Neural progenitor cell (in vitro differentiated cells): ENCODE data around the gene CHRNA7. TPM values are rescaled to one million over a fixed set of nuclear protein-coding genes. Genes with fewer than 3 reads are reported as not detected.

Source experiments
- DNase-seq: peaks from one replicate; pipeline ENCODE4 v3.0.0-alpha.2; 2016; ENCODE audit warnings: low spot score
- H2AFZ ChIP-seq: fragments of 200-600 bp; sonication (generic); replicated peaks from 2 replicates; pipeline ENCODE4 v1.6.1; 2016; ENCODE audit warnings: antibody characterized with exemption
- H3F3A ChIP-seq: fragments of 200-600 bp; sonication (generic); 2 replicates; pipeline ENCODE4 v1.6.1; 2016; ENCODE audit warnings: antibody characterized with exemption, low read depth
- H3K27ac ChIP-seq: fragments of 200-600 bp; sonication (generic); 2 replicates; pipeline ENCODE4 v1.5.1; 2016; ENCODE audit warnings: mild to moderate bottlenecking
- H3K27me3 ChIP-seq: fragments of 200-600 bp; sonication (generic); 2 replicates; pipeline ENCODE4 v1.6.1; 2016; ENCODE audit warnings: mild to moderate bottlenecking, moderate library complexity
- H3K36me3 ChIP-seq: fragments of 200-600 bp; sonication (generic); 2 replicates; pipeline ENCODE4 v1.5.1; 2016
- H3K4me1 ChIP-seq: fragments of 200-600 bp; sonication (generic); 2 replicates; pipeline ENCODE4 v1.6.1; 2016; ENCODE audit warnings: mixed run types
- H3K4me2 ChIP-seq: fragments of 200-600 bp; sonication (generic); 2 replicates; pipeline ENCODE4 v1.6.1; 2016
- H3K4me3 ChIP-seq: fragments of 200-600 bp; sonication (generic); 2 replicates; pipeline ENCODE4 v1.5.1; 2016
- H3K79me2 ChIP-seq: fragments of 200-600 bp; sonication (generic); 2 replicates; pipeline ENCODE4 v1.6.1; 2016; ENCODE audit warnings: low read depth
- H3K9ac ChIP-seq: fragments of 200-600 bp; sonication (generic); 2 replicates; pipeline ENCODE4 v1.6.1; 2016
- H3K9me3 ChIP-seq: fragments of 200-600 bp; sonication (generic); 2 replicates; pipeline ENCODE4 v1.5.1; 2016; ENCODE audit warnings: low read depth
- H4K20me1 ChIP-seq: fragments of 200-600 bp; sonication (generic); 2 replicates; pipeline ENCODE4 v1.6.1; 2016; ENCODE audit warnings: low read depth
- H3K27ac Mint-ChIP-seq: 3 replicates; pipeline ENCODE4 v1.8.0; 2021; ENCODE audit warnings: mixed read lengths
- H3K27me3 Mint-ChIP-seq: 2 replicates; pipeline ENCODE4 v1.8.0; 2022; ENCODE audit warnings: low read depth, mild to moderate bottlenecking, inconsistent platforms, moderate library complexity, mixed read lengths; ENCODE audit not compliant: insufficient read depth
- H3K36me3 Mint-ChIP-seq: 3 replicates; pipeline ENCODE4 v1.8.0; 2021; ENCODE audit warnings: mixed read lengths
- H3K4me1 Mint-ChIP-seq: 3 replicates; pipeline ENCODE4 v1.8.0; 2021; ENCODE audit warnings: mixed read lengths
- H3K4me3 Mint-ChIP-seq: 3 replicates; pipeline ENCODE4 v1.8.0; 2021; ENCODE audit warnings: mild to moderate bottlenecking, moderate library complexity, mixed read lengths
- H3K9me3 Mint-ChIP-seq: 3 replicates; pipeline ENCODE4 v1.8.0; 2020; ENCODE audit warnings: mixed read lengths
- EZH2 ChIP-seq: fragments of 200-600 bp; sonication (generic); IDR thresholded peaks from 2 replicates; pipeline ENCODE4 v1.6.1; 2017; ENCODE audit warnings: antibody characterized with exemption, mild to moderate bottlenecking, moderate library complexity
- EZH2phosphoT487 ChIP-seq: fragments of 200-600 bp; sonication (generic); IDR thresholded peaks from 2 replicates; pipeline ENCODE4 v1.6.1; 2017; ENCODE audit warnings: antibody characterized with exemption
- total RNA-seq: library from RNA; depleted of rRNA; stranded (reverse); fragments of >200 nt; gene quantifications from 2 replicates; pipeline ENCODE4 v1.2.3, GENCODE V29; 2015; ENCODE audit warnings: low replicate concordance
- TF ChIP-seq, protein P1 (sequence below): fragments of 200-600 bp; sonication (generic); IDR thresholded peaks from 2 replicates; pipeline ENCODE4 v1.5.1; 2017; ENCODE audit warnings: antibody characterized with exemption, mild to moderate bottlenecking

Gene CHRNA7
- total RNA-seq, 1 donor from 2014 or later = 14.0 TPM

DNA sequence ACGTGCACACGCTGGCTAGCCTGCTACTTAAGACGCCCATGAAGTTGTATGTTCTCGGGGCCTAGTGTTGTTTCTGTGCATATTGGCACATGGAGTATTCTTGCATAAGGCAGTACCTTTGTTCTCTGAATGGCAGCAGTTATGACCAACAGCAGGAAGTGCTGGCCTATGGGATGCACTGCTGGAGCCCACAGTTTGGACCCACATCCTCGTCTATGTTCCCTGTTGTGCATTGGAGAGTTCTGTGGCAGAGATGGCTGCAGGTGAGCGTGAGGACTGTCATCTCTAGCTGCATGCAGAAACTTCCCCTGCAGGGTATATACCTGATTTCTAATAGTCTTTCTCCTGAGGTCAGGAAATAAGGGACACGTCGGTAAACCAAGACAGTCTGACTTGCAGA is 81.8 kb downstream of the CHRNA7 start:
- no peaks in the 10 kb centered on the region for H3K9me3 Mint-ChIP-seq
- Histone ChIP-seq H3K36me3 (no peaks in the 10 kb centered on the region), H3K9ac (no peak overlapping the region), H3K4me3 (no peak overlapping the region), H3K4me1 (no peaks in the 10 kb centered on the region), H4K20me1 (no peaks in the 10 kb centered on the region), H3K4me2 (no peak overlapping the region), H2AFZ (no peak overlapping the region), H3K27me3 (no peaks in the 10 kb centered on the region), H3F3A (no peaks in the 10 kb centered on the region), H3K79me2 (no peaks in the 10 kb centered on the region), H3K9me3 (no peaks in the 10 kb centered on the region), H3K27ac (no peak overlapping the region)
- no peaks in the 10 kb centered on the region for H3K4me1 Mint-ChIP-seq
- no peak overlapping the region for H3K27ac Mint-ChIP-seq
- DNase-seq = no peak
- H3K4me3 Mint-ChIP-seq = no peak overlapping the region
- TF ChIP-seq EZH2phosphoT487 (no peak), EZH2 (no peak)
- TF ChIP-seq, protein P1, sequence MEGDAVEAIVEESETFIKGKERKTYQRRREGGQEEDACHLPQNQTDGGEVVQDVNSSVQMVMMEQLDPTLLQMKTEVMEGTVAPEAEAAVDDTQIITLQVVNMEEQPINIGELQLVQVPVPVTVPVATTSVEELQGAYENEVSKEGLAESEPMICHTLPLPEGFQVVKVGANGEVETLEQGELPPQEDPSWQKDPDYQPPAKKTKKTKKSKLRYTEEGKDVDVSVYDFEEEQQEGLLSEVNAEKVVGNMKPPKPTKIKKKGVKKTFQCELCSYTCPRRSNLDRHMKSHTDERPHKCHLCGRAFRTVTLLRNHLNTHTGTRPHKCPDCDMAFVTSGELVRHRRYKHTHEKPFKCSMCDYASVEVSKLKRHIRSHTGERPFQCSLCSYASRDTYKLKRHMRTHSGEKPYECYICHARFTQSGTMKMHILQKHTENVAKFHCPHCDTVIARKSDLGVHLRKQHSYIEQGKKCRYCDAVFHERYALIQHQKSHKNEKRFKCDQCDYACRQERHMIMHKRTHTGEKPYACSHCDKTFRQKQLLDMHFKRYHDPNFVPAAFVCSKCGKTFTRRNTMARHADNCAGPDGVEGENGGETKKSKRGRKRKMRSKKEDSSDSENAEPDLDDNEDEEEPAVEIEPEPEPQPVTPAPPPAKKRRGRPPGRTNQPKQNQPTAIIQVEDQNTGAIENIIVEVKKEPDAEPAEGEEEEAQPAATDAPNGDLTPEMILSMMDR = no peak
- H3K27me3 Mint-ChIP-seq = no peaks in the 10 kb centered on the region
- no peaks in the 10 kb centered on the region for H3K36me3 Mint-ChIP-seq

DNA sequence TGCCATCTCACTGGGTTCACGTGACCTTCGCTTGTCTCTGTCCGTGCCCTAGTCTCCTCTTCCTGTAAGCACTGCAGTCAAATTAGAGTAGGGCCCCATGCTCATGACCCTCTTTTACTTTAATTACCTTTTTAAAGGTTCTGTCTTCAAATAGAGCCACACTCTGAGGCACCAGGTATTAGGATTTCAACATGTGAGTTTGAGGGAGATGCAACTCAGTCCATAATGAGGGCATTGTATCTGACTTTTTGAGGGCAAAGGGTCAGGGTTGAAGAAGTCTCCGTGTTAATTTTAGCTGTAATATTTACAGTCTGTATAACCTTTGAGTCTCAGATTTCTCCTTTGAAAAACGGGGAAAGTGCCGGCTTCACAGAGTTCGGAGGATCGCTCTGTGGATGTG is 82.9 kb downstream of the CHRNA7 start:
- Mint-ChIP-seq H3K9me3 (no peaks in the 10 kb centered on the region), H3K4me1 (no peaks in the 10 kb centered on the region), H3K36me3 (no peaks in the 10 kb centered on the region), H3K27ac (no peak overlapping the region), H3K27me3 (no peaks in the 10 kb centered on the region), H3K4me3 (no peak overlapping the region)
- Histone ChIP-seq H3F3A (no peaks in the 10 kb centered on the region), H3K27me3 (no peaks in the 10 kb centered on the region), H3K4me1 (no peaks in the 10 kb centered on the region), H3K79me2 (no peaks in the 10 kb centered on the region), H3K27ac (no peak overlapping the region), H2AFZ (no peak overlapping the region), H4K20me1 (no peaks in the 10 kb centered on the region), H3K4me2 (no peak overlapping the region), H3K9me3 (no peaks in the 10 kb centered on the region), H3K36me3 (no peaks in the 10 kb centered on the region), H3K9ac (no peak overlapping the region), H3K4me3 (no peak overlapping the region)
- TF ChIP-seq EZH2phosphoT487 (no peak), EZH2 (no peak)
- TF ChIP-seq, protein P1 = no peak
- no peak for DNase-seq

DNA sequence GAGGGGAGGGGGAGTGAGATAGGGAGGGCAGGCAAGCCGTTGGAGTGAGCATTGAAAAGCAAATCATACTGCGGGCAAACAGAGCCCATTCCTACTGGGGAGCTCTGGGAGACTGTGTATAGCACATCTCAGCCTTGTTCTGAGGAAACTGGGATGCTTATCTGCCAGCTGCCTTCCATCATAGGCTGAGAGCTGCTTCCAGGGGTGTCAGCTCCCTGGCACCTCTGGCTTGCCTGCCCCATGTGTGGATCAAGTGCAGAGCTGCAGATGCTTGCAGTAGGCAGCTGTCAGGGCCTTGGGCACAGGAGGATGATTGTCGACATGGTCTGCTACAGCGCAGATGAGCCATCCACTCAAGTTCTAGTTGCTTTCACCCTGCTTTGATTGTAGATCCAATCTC is 86.8 kb downstream of the CHRNA7 start:
- H3K9me3 Mint-ChIP-seq = no peaks in the 10 kb centered on the region
- H3K4me3 Mint-ChIP-seq = no peak overlapping the region
- Histone ChIP-seq H3K4me1 (no peaks in the 10 kb centered on the region), H3K4me3 (no peak overlapping the region), H3K4me2 (no peak overlapping the region), H3K79me2 (no peaks in the 10 kb centered on the region), H3K9ac (no peak overlapping the region), H3K27ac (no peak overlapping the region), H3K9me3 (no peaks in the 10 kb centered on the region), H3K27me3 (no peaks in the 10 kb centered on the region), H2AFZ (no peak overlapping the region), H3K36me3 (no peaks in the 10 kb centered on the region), H4K20me1 (no peaks in the 10 kb centered on the region), H3F3A (no peaks in the 10 kb centered on the region)
- H3K27ac Mint-ChIP-seq = no peak overlapping the region
- no peaks in the 10 kb centered on the region for H3K36me3 Mint-ChIP-seq
- no peak for DNase-seq
- H3K27me3 Mint-ChIP-seq = peaks cover 6% of the 10 kb centered on the region
- H3K4me1 Mint-ChIP-seq = peaks cover 2% of the 10 kb centered on the region
- TF ChIP-seq, protein P1 = no peak
- TF ChIP-seq EZH2 = no peak
- no peak for TF ChIP-seq EZH2phosphoT487
